HG03025 (cell line): ENCODE measurements around the gene RAB40A.
"Not testable (repeated sequence)": the region's sequence is repeated elsewhere in the genome, so short reads cannot be mapped to it uniquely, and the experiment has no call there.

ENCODE experiments used
- ATAC-seq: cut with Tn5 transposase; IDR thresholded peaks from one replicate; pipeline ENCODE4 v1.9.1; 2021; ENCODE audit warnings: mild to moderate bottlenecking, moderate library complexity; ENCODE audit not compliant: unreplicated experiment, low FRiP score

Gene RAB40A

GRCh38 chrX:103467156-103467555 lies 52.1 kb downstream of the RAB40A start:
- ATAC-seq, result no peak

GRCh38 chrX:103464774-103465117 lies 54.5 kb downstream of the RAB40A start:
- peak; percentile 91 for ATAC-seq

GRCh38 chrX:103464072-103464773 lies 55.1 kb downstream of the RAB40A start:
- ATAC-seq, result peak; percentile 65

GRCh38 chrX:103461156-103461555 lies 58.1 kb downstream of the RAB40A start:
- no peak for ATAC-seq

- ATAC-seq, result not testable (repeated sequence)
Observed at GRCh38 chrX:103460001-103460755, 59.1 kb downstream of the RAB40A start.

- no peak for ATAC-seq
Observed at GRCh38 chrX:103453655-103454054, 65.6 kb downstream of the RAB40A start.
